T-helper 9 cell (primary cell): ENCODE measurements around the gene DENND2A.
A peak's percentile ranks its signal among the peaks of the same experiment; 100 is the strongest.
"Not testable (repeated sequence)": the region's sequence is repeated elsewhere in the genome, so short reads cannot be mapped to it uniquely, and the experiment has no call there.

Experiments used
- DNase-seq: peaks from one replicate; pipeline ENCODE4 v3.0.0-alpha.2; 2020

DENND2A gene

DNA sequence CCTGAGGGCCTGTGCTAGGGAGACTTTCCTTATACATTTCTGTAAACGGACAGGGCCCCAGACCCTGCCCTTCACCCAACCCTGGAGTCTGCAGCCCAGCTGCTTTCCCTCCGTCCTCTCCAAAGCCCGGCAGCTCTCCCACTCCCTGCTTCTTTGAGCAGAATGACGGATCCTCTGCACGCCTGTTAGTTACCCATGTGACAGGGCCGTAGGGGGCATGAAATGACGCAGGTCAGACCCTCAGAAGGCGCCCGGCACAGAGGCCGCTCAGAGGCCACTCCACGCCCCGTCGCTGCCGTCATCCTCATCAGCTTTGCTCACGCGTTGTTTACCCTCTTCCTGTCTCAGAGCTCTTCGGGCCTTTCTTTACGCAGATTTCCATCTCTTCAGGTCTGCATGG lies 101.2 kb downstream of the DENND2A start:
- no peak for DNase-seq

DNA sequence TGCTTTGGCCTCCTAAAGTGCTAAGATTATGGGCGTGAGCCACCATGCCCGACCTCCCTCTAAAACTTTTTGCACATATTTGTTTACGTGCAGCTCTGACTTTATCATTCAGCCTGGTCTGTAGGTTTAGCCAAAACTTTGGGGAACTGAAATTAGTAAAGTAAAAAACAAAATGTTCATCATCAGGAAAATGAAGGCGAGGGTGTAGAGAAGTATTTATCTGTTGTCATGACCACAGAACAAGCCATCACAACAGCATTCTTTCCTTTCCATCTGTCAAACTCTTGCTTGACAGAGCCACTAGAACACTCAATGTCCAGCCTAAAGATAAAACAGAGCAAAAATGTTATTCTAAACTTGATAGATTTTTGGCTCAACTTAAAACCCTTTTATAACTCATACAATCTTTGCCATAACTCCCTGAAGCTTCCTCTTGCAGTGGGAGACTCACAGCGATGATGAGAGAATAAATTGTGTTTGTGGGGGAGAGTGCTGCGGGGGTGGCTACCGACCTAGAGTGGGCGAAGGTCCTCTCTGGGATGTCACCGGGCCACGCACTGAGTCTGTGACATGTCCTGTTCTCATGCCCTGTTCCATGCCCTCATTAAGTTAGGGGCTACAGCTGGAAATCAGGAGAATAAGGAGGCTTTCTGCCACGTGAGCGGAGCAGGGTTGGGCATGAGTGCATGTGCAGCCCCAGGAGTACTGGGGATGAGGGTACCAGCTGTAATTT lies 102.7 kb downstream of the DENND2A start:
- no peak for DNase-seq

DNA sequence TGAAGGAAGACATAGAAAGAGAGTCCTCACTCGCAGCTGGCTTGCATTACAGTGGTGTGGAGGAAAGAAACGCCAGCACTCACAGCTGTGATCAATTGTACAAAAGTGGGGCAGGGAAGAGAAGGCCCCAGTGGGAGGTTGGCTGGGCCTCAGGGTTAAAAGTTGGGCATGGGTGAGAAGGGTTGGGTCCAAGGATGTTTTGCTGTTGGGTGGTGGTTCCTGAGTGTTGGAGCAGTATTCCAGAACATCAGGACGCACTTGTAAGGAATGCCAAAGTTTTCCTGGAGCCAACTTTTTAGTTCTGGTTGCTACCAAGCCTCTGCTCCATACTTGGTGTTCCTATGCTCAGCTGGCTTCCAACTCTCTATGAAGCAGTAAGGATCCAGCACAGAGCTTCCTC lies 105.9 kb downstream of the DENND2A start:
- no peak for DNase-seq

DNA sequence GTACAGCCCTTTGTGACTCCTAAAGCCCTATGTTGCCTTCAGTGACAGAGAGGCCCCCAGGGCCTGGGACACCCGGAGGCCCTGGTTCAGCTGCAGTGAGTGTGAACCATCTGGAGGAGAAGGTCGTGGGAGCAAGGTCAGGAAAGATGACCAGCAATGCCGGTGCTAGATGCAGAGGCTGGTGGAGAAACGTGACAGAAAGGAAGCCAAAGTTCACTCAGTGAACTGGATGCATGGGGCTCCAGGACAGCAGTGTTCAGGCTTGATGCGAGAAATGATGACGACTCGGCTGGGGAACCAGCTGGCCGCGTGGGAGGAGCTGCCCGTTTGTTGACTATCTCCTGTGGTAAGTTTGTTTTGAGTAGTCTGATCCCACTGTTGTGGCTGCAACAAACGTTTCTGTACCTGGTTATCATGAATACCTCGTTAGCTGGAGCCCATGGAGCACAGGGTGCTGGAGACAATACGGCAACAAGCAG lies 107.2 kb downstream of the DENND2A start:
- no peak for DNase-seq

DNA sequence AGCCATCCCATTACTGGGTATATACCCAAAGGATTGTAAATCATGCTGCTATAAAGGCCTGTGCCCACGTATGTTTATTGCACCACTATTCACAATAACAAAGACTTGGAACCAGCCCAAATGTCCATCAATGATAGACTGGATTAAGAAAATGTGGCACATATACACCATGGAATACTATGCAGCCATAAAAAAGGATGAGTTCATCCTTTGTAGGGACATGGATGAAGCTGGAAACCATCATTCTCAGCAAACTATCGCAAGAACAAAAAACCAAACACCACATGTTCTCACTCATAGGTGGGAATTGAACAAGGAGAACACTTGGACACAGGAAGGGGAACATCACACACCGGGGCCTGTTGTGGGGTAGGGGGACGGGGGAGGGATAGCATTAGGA lies 111.2 kb downstream of the DENND2A start:
- not testable (repeated sequence) for DNase-seq

DNA sequence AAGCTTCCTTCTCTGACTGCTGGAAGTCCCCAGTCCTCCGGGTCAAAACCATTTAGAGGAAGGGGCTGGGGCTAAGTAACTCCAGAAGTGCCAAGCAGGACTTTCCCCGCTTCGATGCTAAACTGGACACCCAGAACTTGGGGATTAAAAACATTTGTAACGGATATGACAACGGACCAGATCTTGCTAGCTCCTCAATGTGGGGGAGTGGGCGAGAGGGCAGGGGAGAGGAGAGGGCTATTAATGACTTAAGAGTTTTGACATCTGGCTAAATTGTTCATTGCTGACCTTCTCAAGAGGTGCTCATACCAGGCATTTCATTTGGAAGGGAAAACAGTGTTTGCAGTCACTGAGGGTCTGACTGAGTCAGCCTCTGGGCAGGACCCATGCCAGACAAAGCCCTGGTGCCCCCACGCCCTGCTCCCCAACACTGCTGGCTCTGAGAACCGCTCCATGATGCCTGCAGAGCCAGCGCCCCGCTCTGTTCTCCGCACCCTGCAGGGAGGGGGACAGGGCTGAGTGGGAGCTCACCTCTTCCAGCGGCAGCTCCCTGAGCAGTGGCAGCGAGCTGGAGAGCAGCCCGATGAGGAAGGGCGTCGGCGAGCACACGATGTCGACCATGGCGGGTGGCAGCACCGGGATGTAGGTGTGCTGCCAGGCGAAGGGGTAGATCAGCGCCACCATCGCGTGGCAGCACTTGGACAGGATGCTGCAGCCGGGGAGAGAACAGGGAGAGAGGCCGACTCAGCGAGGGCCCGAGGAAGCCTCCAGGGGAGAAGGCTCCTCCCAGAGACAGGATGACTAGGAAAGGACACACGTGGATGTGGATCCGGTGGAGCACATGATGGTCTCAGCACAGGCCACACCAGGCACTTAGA lies 113.6 kb downstream of the DENND2A start:
- no peak for DNase-seq

DNA sequence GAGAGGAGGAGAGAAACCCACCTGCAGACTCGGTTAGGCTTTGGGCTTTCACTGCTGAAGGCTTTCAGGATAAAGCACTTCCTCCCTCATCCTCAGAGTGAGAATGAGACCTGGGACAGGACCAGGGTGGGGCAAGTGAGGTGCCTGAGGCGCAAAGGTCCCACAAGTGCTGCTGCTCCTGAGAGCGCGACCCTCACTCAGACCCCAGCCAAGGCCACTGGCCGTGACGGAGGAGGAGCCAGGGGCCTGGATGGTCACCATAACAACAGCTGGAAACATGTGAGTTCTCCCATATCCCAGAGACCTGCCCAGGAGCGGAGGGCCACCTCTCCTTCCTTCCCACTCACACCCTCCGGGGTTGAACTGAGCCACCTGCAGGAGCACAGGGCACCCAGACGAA lies 114.4 kb downstream of the DENND2A start:
- DNase-seq = no peak

DNA sequence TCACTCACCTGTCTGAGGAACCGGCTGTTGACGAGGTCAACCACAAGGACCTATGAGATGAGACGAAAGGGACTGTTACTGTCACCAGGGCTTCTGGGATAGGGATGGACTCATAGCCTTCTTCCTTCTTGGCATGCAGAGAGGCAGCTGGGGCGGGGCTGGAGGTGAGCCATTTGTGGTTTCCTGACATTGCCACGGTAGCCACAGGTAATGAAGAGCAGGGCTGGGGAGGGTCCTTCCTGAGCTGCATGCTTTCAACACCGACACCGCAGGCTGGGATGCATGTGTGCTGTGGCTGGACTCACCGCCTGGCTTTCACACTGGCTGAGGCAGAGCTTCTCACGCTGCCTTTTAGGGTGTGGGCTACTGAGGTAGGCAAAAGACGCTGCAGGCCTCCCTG lies 114.9 kb downstream of the DENND2A start:
- peak; percentile 5 for DNase-seq

DNA sequence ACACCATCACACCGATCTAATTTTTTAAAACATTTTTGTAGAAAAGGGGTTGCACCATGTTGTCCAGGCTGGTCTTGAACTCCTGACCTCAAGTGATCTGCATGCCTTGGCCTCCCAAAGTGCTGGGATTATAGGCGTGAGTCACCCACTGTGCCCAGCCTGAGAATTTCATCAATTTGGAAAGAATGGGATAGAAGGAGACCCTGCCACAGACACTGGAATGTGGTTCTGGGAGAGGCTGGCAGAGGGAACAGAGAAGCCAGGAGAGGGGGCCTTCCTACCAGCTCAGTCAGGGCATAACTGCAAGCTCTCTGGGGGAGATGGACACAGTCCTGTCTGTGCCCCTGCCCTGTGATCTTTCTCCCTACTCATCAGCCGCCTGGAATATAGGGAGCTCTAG lies 119.2 kb downstream of the DENND2A start:
- DNase-seq = no peak

DNA sequence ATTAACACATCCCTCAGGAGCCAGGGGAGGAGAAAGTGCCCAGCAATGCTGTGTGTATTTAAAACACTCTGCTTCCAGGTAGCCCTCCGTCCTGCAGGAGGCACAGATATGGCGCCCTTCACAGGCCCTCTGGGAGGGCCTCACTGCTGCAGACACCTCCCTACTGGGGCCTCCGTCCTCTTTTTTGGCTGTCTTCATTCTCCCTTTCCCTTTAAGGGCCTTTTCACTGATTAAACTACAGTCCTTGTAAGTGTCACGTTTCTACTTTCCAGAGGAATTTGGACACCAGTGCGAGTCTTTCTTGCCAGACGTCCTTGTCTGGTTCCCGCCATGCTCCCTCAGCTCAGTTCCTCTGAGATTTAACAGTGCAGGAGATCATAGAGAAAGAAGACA lies 121.6 kb downstream of the DENND2A start:
- no peak for DNase-seq

DNA sequence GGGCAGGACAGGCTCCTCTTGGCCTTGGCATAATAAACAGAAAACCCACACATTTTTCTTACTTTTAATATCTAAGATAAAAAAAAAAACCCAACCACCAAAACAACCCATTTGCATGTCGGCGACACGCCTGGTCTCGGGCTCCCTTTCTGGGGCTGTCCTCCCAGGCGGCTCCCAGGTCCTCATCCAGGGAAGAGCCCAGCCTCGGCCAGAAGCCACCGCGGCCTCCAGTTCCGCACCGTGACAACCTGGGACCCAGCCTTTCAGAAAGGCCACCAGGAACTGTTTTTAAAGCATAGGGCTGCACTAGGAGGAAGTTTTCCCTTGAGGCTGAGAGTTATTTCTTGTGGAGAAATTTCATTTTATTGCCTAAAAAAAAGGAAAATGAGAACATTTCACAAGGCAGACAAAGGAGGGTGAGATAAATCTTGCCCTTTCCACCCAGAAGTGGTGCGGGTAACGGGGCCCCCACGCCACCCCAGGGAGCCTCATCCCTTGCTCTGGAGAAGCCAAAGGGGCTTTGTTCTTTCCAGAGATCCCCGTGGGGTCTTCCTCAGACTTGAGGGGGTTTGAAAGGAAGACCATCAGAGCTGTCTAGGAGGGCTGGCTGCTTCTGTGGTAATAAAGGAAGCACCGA lies 122.1 kb downstream of the DENND2A start:
- DNase-seq = no peak

DNA sequence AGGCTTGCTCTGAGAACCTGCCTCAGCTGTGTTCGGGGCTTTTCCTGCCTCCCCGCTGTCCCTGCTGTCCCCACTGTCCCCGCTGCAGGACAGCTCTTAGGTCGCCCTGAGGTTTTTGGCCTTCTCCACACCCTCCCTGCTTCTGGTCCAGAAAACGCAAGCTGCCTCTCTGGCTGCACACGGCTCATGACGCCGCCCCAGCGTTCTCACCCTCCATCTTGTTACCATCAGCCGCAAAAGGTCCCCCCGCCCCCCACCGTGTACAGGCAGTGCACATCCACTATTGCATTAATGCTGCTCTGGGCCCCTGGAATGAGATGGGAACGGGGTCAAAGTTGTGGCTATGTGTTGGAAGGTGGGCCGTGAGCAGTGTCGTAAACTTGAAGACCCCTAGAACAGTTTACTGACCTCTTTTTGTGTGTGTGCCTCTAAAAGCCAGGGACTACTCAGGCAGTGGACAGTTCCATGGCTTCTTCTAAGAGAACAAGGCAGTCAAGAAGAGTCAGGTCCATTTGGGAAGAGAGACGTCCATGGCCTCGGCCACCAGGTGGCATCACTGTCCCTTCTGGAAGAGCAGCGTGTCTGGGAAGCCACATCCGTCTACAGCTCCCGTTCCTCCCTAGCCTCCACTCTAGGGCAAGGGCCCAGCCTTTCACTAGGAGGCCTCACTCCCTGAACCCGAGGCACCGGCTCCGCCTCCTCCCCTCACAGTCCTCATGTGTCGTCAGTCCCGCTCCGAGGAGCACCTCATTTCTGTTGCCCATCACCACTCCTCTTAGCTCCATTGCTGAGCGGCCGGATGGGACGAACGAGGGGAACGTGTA lies 122.9 kb downstream of the DENND2A start:
- peak; percentile 51 for DNase-seq

DNA sequence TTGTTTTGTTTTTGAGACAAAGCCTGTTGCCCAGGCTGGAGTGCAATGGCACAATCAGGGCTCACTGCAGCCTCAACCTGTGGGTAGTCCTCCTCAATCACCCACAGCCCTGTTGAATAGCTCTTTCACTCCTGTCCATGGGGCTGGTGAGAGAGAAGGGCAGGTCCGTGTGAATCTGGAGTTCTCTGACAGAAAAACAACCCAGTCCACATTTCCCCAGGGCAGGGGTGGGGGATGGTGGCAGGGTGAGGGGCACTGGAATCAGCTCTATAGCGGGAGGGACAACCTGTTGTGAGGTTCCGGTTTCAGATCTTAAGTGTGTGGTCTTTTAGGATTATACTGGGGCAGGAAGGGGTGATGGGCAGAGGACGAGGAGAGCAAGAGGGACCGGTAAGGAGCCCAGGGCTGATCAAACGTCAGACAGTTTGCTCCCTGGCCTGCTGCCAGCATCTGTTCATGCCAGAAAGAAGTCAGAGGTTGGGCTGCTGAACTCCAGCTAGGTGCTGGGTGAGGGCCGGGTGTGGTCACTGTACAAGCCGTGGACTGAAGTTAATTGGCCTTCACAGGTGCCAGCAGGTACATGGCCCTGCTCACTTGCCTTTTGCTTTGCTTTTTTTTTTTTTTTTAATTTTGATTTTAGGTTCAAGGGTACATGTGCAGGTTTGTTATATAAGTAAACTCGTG lies 128.2 kb downstream of the DENND2A start:
- DNase-seq = no peak

DNA sequence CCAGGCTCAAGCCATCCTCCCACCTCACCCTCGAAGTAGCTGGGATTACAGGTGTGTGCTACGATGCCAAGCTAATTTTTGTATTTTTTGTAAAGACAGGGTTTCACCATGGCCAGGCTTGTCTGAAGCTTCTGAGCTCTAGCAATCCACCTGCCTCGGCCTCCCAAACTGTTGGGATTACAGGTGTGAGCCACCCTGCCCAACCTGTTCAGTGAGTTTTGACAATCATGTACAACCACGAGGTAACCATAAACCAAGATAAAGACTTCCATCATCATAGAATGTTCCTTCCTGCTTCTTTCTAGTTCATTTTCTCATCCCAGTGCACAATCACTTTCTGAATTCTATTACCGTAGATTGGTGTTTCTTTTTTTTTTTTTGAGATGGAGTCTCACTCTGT lies 130.8 kb downstream of the DENND2A start:
- DNase-seq = no peak

DNA sequence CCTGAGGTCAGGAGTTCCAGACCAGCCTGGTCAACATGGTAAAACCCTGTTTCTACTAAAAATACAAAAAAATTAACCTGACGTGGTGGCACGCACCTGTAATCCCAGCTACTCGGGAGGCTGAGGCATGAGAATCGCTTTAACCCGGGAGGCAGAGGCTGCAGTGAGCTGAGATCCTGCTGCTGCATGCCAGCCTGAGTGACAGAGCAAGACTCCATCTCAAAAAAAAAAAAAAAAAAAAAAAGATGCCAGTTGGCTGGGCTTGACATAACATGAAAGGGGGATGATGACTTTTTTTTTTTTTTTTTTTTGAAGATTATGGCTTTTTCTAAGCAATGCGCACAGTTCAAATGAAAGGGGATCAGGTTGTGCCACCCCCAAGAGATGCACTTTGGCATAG lies 133.1 kb downstream of the DENND2A start:
- not testable (repeated sequence) for DNase-seq

DNA sequence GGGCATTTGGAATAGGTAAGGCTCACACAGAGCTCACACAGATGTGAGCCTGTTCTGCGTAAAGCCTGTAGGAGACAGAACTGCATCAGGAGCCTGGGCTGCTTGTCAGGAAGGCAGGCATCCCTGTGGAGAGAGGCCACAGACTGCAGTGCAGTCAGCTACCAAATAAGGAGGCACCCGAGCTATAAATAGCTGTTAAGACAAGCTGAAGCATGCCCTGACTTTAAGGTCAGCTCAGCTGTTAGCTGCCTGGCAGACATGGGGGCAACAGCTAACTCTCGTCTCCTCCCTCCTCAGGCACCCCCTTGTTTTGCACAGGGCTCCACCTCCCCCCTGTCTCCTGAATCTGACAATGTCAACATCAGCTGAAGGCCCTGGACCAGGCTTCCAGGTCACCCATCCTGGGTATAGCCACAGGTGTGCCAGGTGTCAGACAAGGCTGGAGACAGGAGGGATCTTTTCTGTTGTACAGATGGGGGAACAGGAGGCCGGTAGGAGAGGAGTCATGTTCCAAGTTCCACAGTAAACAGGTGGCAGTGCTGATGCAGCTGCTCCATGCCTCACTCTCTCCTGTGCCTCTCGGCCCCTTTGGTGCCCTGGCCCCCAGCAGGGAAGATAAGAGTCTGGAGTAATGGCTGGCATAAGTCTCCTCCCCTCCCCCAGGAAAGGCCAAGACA lies 133.7 kb downstream of the DENND2A start:
- DNase-seq = no peak

DNA sequence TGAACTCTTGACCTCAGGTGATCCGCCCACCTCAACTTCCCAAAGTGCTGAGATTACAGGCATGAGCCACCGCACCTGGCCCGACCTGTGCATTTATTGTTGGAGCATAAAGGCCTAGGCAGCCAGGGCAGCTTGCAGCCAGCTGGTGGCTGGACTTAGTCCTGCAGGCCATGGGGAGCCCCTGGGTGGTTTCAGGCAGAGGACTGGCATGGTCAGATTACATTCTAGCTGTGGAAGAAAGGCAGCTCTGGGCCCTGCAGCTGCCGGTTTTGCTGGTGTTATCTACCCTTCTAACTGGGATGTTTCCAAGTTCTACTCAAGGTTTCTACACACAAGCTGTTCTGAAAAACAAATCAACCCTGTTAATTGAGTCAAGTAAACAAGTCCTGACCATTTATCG lies 138.6 kb downstream of the DENND2A start:
- DNase-seq = no peak

DNA sequence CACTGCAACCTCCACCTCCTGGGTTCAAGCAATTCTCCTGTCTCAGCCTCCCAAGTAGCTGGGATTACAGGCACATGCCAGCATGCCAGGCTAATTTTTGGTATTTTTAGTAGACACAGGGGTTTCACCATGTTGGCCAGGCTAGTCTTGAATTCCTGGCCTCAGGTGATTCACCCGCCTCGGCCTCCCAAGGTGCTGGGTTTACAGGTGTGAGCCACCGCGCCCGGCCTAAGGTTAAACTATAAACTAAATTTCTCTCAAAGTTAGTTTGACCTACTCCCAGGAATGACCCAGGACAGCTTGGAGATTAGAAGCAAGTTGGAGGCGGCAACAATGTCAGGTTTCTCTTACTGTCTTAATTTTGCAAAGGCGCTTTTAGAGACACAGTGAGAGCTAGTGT lies 142.8 kb downstream of the DENND2A start:
- not testable (repeated sequence) for DNase-seq

DNA sequence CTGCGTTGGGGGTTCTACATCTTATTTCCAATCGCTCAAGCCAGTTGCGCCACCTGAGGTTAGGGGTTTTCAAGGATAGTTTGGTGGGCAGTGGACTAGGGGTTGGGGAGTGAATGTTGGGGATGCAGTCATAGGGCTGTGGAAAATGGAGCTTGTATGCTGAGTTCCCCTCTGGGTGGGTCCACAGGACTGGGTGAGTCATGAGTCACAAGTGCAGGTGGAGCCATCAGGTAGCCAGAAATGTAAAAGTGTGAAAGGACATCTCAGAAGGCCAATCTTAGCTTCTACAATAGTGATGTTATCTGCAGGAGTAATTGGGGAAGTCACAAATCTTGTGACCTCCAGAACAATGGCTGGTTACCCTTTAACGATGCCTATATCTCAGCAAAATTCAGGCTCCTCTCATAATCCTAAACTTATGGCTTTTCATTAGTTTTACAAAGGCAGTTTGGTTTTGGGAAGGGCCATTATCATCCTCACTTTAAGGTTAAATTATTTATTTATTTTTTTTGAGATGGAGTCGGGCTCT lies 143.3 kb downstream of the DENND2A start:
- DNase-seq = no peak

DNA sequence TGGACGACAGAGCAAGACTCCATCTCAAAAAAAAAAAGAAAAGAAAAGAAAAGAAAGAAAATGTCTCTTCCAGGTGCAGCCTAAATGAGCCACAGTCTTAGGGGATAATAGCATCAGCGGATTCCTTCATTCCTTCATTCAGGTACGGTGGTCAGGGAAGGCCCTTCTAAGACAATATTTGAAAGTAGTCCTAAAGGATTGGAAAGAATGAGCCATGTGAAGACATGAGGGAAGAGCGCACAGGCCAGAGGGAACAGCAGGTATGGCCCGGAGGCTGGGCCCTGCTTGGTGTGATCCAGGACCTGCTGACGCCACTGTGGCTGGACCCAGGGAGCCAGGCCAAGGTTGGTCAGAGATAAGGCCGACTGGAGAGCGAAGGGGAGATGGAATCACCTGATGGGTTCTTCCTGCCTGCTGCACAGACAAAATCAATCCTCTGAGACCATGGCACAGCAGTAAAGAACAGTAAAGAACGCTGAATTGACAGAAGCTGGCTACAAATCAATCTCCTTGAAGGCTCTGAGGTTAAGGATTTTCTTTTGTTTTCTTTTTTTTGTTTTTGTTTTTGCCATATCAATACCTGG lies 145.0 kb downstream of the DENND2A start:
- DNase-seq = no peak

DNA sequence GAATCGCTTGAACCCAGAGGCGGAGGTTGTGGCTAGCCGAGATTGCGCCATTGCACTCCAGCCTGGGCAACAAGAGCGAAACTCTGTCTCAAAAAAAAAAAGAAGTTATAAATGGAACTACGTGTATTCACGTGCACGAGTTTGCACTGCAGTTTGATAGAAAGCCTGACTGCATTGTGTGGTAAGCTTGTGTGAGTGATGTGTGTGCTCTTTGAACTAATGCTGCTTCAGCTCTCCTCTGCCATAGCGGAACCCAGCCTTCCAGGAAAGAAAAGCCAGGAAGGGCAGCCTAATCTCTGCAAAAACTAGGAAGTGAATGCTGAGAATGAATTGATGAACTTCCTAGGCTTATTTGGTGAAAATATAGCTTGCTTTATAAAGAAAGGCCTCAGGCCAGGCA lies 145.7 kb downstream of the DENND2A start:
- no peak for DNase-seq
